ENCODE measurements around the gene ANO2. TPM values are rescaled to one million over a fixed set of nuclear protein-coding genes. Genes with fewer than 3 reads are reported as not detected.
"Not testable (repeated sequence)": the region's sequence is repeated elsewhere in the genome, so short reads cannot be mapped to it uniquely, and the experiment has no call there.

ANO2 gene
- total RNA-seq, 2 donors from 2014 or later, result 1.8 to 2.6 TPM

DNA sequence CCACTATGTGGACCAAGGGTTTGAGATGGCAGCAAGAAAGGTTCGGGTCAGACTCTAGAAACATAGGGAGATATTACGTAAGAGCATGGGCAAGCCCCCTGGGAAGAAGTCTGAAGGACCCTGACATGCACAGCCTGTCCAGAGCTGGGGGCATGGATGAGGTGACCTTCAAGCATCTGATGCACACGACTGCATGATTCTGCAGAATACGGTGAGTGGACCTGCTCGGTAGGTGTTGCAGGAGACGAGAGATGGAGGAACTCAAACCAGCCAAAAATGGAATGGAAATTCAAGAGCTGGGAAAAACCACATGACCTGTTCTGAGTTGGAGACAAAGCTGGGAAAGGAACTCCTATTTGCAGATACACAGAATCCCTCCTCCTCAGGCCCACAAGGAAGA lies 43.6 kb downstream of the ANO2 start:
- intact Hi-C loops (cut with DNase I, micrococcal nuclease), result no loop called here
- DNase-seq, result no peak
- ATAC-seq, result no peak

DNA sequence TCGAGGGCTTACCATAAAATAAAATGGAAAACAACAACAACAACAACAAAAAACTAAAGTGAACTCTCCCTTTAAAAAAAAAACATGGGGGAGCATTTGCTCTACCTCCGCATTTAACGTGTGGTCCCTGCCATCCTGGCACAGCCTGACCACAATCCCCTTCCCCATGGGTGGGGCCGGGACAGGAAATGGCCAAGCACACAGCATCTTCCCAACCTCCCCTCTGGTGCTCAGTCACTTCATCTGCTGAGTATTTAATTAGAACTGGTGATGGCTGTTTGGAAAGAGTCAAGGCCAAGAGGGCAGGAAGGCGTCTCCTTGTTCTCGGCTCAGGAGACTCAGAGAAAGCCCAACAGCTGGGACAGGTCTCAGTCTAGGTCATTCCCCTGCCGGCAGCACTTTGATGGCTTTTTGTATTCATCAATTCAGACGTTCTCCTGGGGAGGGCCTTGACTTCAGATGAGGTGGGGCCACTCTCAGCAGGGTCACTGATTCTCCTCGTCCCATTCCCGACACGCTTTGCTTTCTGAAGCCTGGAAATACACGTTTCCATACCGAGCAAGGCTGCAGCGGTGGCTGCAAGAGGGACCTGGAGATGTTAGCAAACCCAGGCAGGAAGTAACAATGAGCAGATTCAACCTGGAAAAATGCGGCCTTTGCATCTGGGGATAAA lies 44.4 kb downstream of the ANO2 start:
- ATAC-seq, result no peak
- intact Hi-C loops (cut with DNase I, micrococcal nuclease), result no loop called here
- no peak for DNase-seq

DNA sequence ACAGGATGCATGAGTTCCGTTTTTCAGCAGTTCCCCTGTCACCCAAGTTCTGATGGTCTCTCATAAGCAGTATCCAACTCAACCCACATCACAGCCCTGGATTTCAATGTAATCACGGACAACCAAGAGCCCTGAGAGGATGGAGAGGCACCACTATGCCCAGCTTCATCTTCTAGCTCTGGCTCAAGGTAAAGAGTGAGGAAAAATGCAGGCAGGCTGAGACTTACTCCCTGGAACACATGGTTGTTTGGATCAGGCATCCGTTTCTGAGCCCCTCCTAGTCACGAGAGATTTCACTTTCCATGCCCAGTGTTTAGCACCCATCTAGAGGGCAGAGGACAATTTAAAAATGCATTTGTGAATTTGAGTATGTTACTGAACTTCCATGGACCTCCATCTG lies 45.0 kb downstream of the ANO2 start:
- ATAC-seq (no peak), DNase-seq (no peak)
- intact Hi-C loops (cut with DNase I, micrococcal nuclease), result no loop called here

DNA sequence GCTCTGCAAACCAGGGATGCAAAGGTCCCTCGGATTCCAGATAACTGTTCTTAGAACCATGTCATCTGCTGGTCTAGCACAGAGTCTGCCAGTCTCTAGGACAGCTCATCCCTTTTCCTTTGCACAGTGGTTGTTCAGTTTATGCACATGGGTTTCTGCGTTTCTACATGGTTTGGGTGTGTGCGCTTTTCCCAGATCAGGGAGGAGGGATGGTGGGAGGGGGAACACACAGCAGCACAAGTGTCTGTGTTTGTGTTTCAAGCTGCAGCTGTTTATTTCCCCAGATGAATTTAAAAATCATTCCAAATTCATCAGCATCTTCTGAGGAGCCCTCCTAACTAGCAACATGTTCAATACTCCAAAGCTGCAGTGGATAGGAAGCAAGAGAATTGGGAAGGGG lies 45.4 kb downstream of the ANO2 start:
- intact Hi-C loops (cut with DNase I, micrococcal nuclease), result no loop called here
- DNase-seq (no peak), ATAC-seq (no peak)

DNA sequence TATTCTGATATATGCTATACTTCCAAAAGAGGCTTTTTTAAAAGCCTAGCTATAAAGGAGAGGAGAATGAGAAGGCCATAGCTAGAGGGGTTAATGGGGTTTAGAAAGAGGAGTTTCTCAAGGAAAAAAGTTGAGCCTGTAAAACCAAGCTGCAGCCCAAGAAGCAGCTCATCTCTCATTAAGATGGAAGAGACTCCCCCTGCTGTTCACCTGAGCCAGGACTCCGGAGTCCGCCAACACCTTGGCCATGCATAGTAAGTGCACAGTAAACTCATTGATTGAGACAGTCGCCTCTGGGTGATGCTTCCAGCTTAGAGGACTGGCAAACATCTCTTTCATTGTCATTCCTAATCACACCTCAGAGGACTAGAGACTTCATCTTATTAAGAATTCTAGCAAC lies 46.2 kb downstream of the ANO2 start:
- no peak for ATAC-seq
- DNase-seq, result no peak
- intact Hi-C loops (cut with DNase I, micrococcal nuclease), result no loop called here

DNA sequence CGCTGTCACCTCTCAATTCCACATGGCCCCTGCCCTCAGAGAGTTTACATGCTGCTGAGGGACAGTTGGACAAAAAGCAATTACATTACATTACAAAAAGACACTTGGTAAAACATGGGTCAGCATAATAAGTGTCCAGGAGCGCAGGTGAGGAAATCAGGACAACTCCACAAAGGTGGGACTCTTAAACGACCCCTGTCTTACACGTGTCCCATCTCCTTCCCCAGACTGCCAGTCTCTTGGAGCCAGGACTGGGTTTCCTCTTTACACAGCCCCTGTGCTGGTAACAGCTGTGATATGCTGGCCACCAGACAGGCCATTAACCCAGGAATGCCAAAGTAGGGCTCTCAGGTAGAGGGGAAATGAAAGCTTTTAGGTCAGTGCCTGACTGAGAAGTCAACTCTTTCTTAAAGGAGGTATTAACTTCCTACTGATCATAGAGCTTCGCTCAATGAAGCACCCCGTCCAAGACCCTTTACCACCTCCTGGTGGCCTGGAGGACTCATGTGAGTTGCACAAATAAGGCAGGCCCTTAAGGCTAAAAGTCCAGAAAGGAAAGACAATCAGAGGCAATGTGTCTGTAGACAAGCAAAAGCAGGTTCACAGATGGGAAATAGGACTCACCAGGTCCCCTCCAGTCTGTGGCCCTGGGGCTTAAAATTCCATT lies 55.5 kb downstream of the ANO2 start:
- DNase-seq (no peak), ATAC-seq (no peak)
- intact Hi-C loops (cut with DNase I, micrococcal nuclease), result no loop called here

DNA sequence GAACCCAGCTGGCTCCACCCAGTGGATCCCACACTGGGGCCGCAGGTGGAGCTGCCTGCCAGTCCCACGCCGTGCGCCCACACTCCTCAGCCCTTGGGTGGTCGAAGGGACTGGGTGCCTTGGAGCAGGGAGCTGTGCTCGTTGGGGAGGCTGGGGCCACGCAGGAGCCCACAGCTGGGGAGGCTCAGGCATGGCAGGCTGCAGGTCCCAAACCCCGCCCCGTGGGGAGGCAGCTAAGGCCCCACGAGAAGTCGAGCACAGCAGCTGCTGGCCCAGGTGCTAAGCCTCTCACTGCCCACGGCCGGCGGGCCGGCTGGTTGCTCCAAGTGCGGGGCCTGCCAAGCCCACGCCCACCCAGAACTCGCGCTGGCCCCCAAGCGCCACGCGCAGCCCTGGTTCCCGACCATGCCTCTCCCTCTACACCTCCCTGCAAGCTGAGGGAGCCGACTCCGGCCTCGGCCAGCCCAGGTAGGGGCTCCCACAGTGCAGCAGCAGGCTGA lies 56.2 kb downstream of the ANO2 start:
- DNase-seq (no peak), ATAC-seq (no peak)
- intact Hi-C loops (cut with DNase I, micrococcal nuclease), result no loop called here

DNA sequence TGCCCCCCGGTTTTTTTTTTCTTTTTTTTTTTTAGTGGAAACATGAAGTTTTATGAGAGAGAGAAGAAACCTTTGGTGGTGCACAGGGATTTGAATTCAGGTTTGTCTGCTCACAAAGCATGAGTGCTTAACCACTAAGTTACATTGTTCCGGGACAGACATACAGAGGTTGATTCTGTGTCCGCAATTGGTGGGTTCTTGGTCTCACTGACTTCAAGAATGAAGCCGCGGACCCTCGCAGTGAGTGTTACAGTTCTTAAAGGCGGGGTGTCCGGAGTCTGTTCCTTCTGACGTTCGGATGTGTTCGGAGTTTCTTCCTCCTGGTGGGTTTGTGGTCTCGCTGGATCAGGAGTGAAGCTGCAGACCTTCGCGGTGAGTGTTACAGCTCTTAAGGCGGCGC lies 57.2 kb downstream of the ANO2 start:
- intact Hi-C loops (cut with DNase I, micrococcal nuclease); DNase-seq; ATAC-seq: not testable (repeated sequence)

DNA sequence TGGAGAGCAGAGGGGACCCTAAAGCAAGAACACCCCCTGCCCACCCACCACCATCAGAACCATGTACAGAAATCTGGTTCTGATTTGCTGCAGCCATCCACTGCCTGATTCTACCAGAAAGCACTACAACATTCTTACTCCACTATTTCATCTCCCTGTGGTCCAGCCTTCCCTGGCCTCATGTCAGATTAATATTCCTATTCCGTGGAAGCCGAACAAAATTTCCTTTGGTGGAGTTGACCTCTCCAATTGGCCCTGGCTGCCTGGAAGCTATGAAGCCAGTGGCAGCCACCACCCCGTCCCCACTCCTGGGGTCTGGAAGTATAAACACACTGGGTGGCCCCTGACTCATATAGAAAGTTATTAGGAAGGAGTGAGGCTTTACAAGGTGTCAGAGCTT lies 60.2 kb downstream of the ANO2 start:
- intact Hi-C loops (cut with DNase I, micrococcal nuclease), result no loop called here
- no peak for ATAC-seq

DNA sequence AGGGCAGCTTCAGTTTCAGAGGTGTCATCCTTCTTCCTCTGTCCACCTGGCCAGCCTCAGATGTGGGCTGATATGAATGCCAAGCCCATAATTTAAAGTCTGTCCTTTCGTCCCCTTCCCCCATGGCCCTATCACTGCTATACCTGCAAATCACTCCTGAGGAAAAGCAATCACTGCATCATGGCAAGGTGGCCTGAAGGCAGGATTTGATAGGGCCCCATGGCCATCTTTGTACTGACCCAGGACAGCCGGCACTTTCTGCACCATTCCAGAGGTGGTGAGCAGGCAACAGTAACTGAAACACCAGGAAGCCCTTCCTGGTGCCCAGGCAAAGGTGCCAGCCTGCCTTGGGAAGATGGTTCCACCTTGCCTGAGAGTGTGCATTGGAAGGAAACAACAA lies 60.8 kb downstream of the ANO2 start:
- DNase-seq, result no peak
- no peak for ATAC-seq
- intact Hi-C loops (cut with DNase I, micrococcal nuclease), result no loop called here

More for the DNA sequence above, 60.2 kb downstream of the ANO2 start:
- no peak for DNase-seq

DNA sequence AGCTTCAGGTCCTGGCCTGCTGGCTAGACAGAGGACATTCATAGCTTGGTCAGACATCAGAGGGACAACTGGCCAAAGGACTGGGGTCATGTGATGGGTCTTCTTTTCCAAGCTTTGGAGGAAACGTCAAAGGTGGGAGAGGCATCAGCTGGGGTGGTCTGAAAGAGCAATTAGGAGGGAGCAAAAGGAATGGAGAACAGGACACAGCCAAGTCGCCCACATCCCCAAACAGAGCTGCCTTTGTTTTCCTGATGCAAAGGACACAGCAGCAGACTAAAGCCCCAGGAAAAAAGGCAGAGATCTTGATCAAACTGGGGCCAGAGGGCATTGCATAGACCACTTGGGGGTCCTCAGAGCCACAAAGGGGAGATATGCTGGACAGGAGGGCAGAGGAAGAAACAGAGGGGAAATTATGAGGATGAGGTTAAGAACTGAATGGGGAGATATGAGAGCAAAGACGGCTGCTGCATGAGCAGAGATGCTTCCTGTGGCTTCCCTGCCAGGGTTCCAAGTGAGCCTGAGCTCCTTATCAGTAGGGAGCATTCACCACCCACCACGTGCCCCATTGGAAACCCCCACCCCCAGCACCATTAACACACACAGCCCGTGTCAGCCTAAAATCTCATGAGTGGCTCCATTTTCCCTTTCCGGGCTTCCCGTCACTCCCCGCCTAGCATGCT lies 62.4 kb downstream of the ANO2 start:
- no peak for DNase-seq
- ATAC-seq, result no peak
- intact Hi-C loops (cut with DNase I, micrococcal nuclease), result no loop called here

DNA sequence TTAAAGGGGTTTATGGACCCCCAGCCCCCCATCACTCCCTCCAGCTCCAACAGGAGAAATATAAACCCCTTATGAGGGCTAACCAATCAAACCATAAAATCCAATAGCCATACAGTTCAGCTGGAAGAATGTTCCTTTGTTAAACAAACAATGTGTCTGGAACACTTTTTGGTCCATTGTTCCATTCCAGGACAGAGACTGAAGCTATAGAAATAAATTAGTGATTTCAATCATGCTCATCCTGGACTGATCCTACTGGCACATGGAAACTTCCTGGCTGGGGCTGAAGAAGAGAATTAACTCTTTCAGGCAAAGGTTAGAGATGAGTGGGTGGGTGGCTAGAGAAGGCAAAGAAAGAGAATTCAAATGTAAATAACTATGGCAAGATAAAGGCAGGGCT lies 63.4 kb downstream of the ANO2 start:
- ATAC-seq (no peak), DNase-seq (no peak)
- intact Hi-C loops (cut with DNase I, micrococcal nuclease), result no loop called here

DNA sequence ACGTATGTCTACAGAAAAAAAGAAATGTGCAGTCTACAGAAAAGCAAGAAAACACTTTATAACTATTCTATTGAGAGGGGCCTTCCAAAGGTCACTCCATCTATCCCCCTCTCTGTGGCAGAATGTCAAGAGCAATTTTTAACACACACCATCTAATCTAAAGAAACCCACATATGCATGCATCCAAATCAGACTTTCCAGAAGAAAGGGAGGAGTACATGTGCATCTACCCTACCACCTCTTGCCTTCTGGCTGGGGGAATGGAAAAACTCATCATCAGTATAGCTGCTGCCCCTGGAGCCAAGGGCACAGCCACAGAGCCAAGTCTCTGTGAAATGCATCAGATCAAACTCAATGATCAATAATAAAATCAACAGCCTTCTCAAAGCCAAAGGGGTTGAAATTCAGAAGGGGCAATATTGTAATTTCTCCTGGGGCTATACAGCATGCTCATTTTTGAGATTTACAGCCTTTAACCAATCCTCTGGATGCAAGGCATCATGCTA lies 63.9 kb downstream of the ANO2 start:
- DNase-seq (no peak), ATAC-seq (no peak)
- intact Hi-C loops (cut with DNase I, micrococcal nuclease), result no loop called here

DNA sequence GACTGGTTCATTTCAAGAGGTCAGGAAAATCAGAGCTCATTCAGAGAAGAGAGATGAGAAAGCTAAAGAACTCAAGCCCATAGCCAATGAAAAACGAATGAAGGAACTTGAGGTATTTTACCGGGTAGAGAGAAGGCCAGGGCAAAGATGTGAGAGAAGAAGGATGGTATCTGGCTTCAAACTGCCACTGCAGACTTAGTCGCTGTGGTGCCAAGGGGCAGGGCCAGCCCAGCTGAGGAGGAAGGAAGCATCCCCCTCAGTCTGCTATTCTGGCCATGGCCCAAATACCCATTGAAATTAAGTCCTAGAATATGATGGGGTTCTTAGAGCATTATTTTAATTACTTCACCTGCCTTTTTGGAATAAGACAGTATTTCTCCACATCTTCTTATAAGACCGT lies 69.2 kb downstream of the ANO2 start:
- DNase-seq (no peak), ATAC-seq (no peak)
- intact Hi-C loops (cut with DNase I, micrococcal nuclease), result no loop called here

DNA sequence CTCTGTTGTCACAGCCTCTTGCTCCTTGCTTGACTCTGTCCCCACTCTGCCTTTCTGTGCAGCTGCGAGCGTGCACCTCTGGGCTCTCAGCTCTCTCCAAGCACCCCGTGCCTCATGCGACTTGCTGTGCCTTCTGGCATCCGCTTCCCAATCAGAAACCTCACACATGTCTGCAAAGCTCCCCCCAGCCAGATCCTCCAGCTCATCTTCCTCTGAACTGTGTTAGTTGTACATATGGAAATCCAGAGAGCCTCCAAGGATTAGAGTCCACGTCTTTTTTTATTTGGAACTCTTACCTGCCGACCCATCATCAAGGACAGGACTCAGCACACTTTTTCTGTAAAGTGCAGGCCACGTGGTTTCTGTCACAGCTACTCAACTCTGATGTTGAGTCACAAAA lies 70.5 kb downstream of the ANO2 start:
- intact Hi-C loops (cut with DNase I, micrococcal nuclease), result no loop called here
- DNase-seq (no peak), ATAC-seq (no peak)

DNA sequence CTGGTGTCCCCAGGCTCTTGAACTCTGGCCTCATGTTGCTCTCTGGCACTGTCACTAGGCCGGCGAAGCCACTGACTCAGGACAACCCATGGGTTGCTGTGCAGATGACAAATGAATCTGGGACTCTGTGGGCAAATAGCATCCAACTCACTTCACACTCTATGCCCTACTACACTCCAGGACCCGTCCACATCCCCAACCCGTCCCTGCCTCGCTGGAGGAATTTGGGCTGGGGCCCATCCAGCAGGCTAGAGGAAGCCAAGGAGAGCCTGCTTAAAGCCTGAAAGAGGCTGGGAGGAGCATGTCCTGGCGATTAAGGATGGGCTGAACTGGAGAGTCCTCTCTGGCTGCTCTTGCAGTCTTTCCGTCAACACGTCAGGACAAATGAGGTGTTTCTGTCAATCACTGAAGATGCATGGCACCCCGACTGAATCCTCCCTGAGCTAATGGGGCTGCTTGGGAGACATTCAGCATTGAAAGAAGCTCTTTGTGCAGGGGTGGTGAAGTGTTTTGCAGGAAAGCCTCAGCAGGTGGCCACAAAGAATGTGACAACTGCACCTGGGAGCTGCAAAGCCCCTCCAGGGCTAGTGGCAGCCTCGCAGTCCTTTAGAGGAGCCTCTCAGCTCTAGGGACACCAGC lies 71.7 kb downstream of the ANO2 start:
- DNase-seq (no peak), ATAC-seq (no peak)
- intact Hi-C loops (cut with DNase I, micrococcal nuclease), result no loop called here

DNA sequence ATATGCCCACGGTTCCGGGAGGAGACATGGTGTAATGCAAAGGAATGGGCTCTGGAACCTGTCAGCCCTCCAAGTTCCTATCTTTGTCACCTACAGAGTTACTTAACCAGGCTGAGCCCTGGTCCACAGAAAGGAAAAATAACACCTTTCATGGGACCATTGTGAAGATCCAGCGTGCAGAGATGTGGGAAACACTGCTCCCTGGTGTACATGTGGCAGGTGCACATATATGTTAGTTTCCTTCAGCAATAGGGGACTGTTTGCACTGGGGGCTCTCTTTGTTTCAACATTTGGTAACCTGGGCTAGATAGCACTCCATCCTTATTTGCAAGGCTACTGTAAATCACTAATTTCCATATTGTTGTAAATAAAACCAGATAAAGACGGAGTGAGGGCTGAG lies 72.3 kb downstream of the ANO2 start:
- intact Hi-C loops (cut with DNase I, micrococcal nuclease), result no loop called here
- ATAC-seq (no peak), DNase-seq (no peak)

DNA sequence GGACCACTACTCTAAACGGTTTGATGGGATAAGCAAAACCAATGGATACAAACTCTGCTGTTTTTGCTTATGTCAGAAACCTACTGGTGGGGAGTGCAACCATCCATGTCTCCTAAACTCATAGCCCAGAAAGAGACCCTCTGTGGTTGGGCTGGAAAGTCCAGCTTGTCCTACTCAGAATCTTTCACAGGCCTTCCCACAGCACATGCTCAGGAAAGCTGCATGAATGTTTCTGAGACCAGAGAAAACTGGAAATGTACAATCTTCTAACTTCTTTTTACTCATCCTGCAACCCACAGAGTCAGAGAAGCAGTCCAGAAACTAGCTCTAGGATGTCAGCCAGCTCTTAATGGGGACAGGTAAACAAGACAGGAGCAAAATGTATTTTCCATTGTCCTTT lies 73.3 kb downstream of the ANO2 start:
- no peak for DNase-seq
- ATAC-seq, result no peak
- intact Hi-C loops (cut with DNase I, micrococcal nuclease), result no loop called here

DNA sequence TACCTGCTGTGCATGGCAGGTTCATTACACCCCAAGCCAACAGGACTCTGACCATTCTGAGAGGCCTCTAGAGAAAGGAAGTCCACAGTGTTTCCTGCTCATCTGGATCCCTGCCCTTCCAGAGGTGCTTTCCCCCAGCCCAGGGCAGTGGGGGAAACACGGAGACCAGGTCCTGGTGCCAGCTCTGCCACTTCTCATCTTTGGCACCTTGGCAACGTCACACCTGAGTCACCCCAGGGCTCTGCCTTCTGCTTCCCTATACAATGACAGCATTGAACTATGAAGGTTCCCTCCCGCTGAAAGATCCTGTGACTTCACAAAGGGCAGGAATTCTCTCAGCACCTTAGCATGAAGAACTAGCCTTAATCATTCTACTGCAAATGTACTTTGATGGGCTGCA lies 74.9 kb downstream of the ANO2 start:
- DNase-seq (no peak), ATAC-seq (no peak)
- intact Hi-C loops (cut with DNase I, micrococcal nuclease), result no loop called here
